PC-9 (cell line): ENCODE measurements around the gene STRN3. TPM values are rescaled to one million over a fixed set of nuclear protein-coding genes. Genes with fewer than 3 reads are reported as not detected.

ENCODE experiments used
- BruUV-seq: library from RNA; stranded (reverse); fragments of 400-500 nt; replicated peaks from 2 replicates; lab custom pipeline; 2021; lab: Mats Ljungman, UMichigan
- CTCF ChIA-PET: fragments of 300-600 bp; sonication (Branson Sonifier 250); formaldehyde crosslinking; loops from one replicate; lab custom pipeline; 2022; ENCODE audit warnings: antibody characterized with exemption; lab: Charles Lee
- POLR2A ChIA-PET: fragments of 300-600 bp; sonication (Branson Sonifier 250); formaldehyde crosslinking; loops from one replicate; lab custom pipeline; 2022; ENCODE audit warnings: antibody characterized with exemption; ENCODE audit not compliant: unreplicated experiment; lab: Charles Lee
- DNase-seq, 2 experiments: peaks; one replicate each; pipeline versions ENCODE4 v3.0.0 to v3.0.0-alpha.2; 2015 to 2022; ENCODE audit warnings: mixed read lengths in 1 of 2
- H2AFZ ChIP-seq: fragments of 200-600 bp; sonication (generic); 2 replicates; pipeline ENCODE4 v1.8.1; 2017; ENCODE audit warnings: antibody characterized with exemption
- H3F3A ChIP-seq: fragments of 200-600 bp; sonication (generic); 2 replicates; pipeline ENCODE4 v1.8.1; 2017; ENCODE audit warnings: antibody characterized with exemption, mild to moderate bottlenecking, low read depth; ENCODE audit not compliant: insufficient read depth
- H3K27ac ChIP-seq: fragments of 200-600 bp; sonication (generic); 2 replicates; pipeline ENCODE4 v1.6.1; 2016; ENCODE audit warnings: mixed run types
- H3K27me3 ChIP-seq: fragments of 200-600 bp; sonication (generic); 2 replicates; pipeline ENCODE4 v1.6.1; 2016; ENCODE audit warnings: low read depth, mixed run types; ENCODE audit not compliant: insufficient read depth
- H3K36me3 ChIP-seq: fragments of 200-600 bp; sonication (generic); 2 replicates; pipeline ENCODE4 v1.6.1; 2016; ENCODE audit warnings: low read depth, mixed run types
- H3K4me1 ChIP-seq: fragments of 200-600 bp; sonication (generic); replicated peaks from 2 replicates; pipeline ENCODE4 v1.6.1; 2016; ENCODE audit warnings: mixed run types; ENCODE audit not compliant: insufficient read depth
- H3K4me2 ChIP-seq: fragments of 200-600 bp; sonication (generic); 2 replicates; pipeline ENCODE4 v1.6.1; 2017; ENCODE audit warnings: mixed run types
- H3K4me3 ChIP-seq: fragments of 200-600 bp; sonication (generic); 2 replicates; pipeline ENCODE4 v1.6.1; 2016; ENCODE audit warnings: mixed run types
- H3K79me2 ChIP-seq: fragments of 200-600 bp; sonication (generic); 2 replicates; pipeline ENCODE4 v1.6.1; 2017; ENCODE audit warnings: low read depth, mixed run types
- H3K9me2 ChIP-seq: fragments of 200-600 bp; sonication (generic); 2 replicates; pipeline ENCODE4 v1.8.1; 2017; ENCODE audit warnings: mild to moderate bottlenecking; ENCODE audit not compliant: insufficient read depth
- H3K9me3 ChIP-seq: fragments of 200-600 bp; sonication (generic); 2 replicates; pipeline ENCODE4 v1.8.1; 2016; ENCODE audit warnings: low read depth; ENCODE audit not compliant: insufficient read depth
- H4K20me1 ChIP-seq: fragments of 200-600 bp; sonication (generic); 2 replicates; pipeline ENCODE4 v1.8.1; 2017; ENCODE audit not compliant: insufficient read depth
- CTCF ChIP-seq: fragments of 200-600 bp; sonication (generic); conservative IDR thresholded peaks from 2 replicates; pipeline ENCODE4 v1.6.1; 2017; ENCODE audit warnings: mixed run types, antibody characterized with exemption, mild to moderate bottlenecking, moderate library complexity
- EZH2 ChIP-seq: fragments of 200-600 bp; sonication (generic); IDR thresholded peaks from 2 replicates; pipeline ENCODE4 v1.8.0; 2017; ENCODE audit warnings: antibody characterized with exemption, low read depth
- intact Hi-C: fragments of 100-400 bp; cut with micrococcal nuclease; formaldehyde crosslinking; loops from one replicate; pipeline ENCODE4 v1.10.0; 2022; ENCODE audit not compliant: unreplicated experiment
- total RNA-seq: library from RNA; stranded (reverse); gene quantifications from 2 replicates; pipeline ENCODE4 v1.2.3, GENCODE V29; 2021

Gene STRN3
- total RNA-seq, 1 experiment from 2014 or later = 18.1 TPM

GRCh38 chr14:30873308-30874119 is 152.7 kb downstream of the STRN3 start:
- BruUV-seq = no TSS peak
- Histone ChIP-seq H3F3A (no peaks in the 10 kb centered on the region), H3K27ac (no peak overlapping the region)

GRCh38 chr14:30872602-30873001 is 153.6 kb downstream of the STRN3 start:
- BruUV-seq = no TSS peak
- no peaks in the 10 kb centered on the region for H3K36me3 ChIP-seq
- POLR2A ChIA-PET = interaction anchor here (0.6 to 0.7 kb wide), 2 partner anchors 154 to 179 kb away, joined by 3 to 6 read pairs; partner anchors contain the start of gene STRN3
- H3K9me3 ChIP-seq = no peaks in the 10 kb centered on the region
- CTCF ChIA-PET = no interaction called here
- H3K27ac ChIP-seq = no peak overlapping the region
- H3F3A ChIP-seq = no peaks in the 10 kb centered on the region
- no peaks in the 10 kb centered on the region for H3K4me1 ChIP-seq
- no peak for DNase-seq
- no peak overlapping the region for H3K4me2 ChIP-seq
- no peak overlapping the region for H3K4me3 ChIP-seq
- no peaks in the 10 kb centered on the region for H3K9me2 ChIP-seq
- no peak overlapping the region for H2AFZ ChIP-seq
- no peaks in the 10 kb centered on the region for H3K27me3 ChIP-seq
- no peaks in the 10 kb centered on the region for H4K20me1 ChIP-seq
- intact Hi-C loops = no loop called here
- TF ChIP-seq EZH2 (no peak), CTCF (no peak)
- H3K79me2 ChIP-seq = no peaks in the 10 kb centered on the region

More at GRCh38 chr14:30873308-30874119, 152.7 kb downstream of the STRN3 start:
- H3K79me2 ChIP-seq = no peaks in the 10 kb centered on the region
- H3K9me3 ChIP-seq = no peaks in the 10 kb centered on the region
- H3K4me2 ChIP-seq = no peak overlapping the region
- intact Hi-C loops = no loop called here
- POLR2A ChIA-PET = no interaction called here
- TF ChIP-seq EZH2 = no peak
- no peak for TF ChIP-seq CTCF
- CTCF ChIA-PET = no interaction called here
- no peaks in the 10 kb centered on the region for H3K4me1 ChIP-seq
- H2AFZ ChIP-seq = no peak overlapping the region
- H3K27me3 ChIP-seq = no peaks in the 10 kb centered on the region
- H3K4me3 ChIP-seq = no peak overlapping the region
- H3K36me3 ChIP-seq = no peaks in the 10 kb centered on the region
- H3K9me2 ChIP-seq = no peaks in the 10 kb centered on the region
- no peaks in the 10 kb centered on the region for H4K20me1 ChIP-seq
- no peak for DNase-seq

GRCh38 chr14:30869551-30870155 is 156.5 kb downstream of the STRN3 start:
- ChIA-PET CTCF (no interaction called here), POLR2A (no interaction called here)
- H3F3A ChIP-seq = no peaks in the 10 kb centered on the region
- H3K4me3 ChIP-seq = no peak overlapping the region
- H3K27ac ChIP-seq = no peak overlapping the region
- TF ChIP-seq CTCF = no peak
- TF ChIP-seq EZH2 = no peak
- intact Hi-C loops = no loop called here
- no peaks in the 10 kb centered on the region for H3K4me1 ChIP-seq
- BruUV-seq = no TSS peak
- no peaks in the 10 kb centered on the region for H3K9me2 ChIP-seq
- H3K9me3 ChIP-seq = no peaks in the 10 kb centered on the region
- H3K36me3 ChIP-seq = no peaks in the 10 kb centered on the region
- no peaks in the 10 kb centered on the region for H4K20me1 ChIP-seq
- no peak overlapping the region for H2AFZ ChIP-seq
- no peaks in the 10 kb centered on the region for H3K27me3 ChIP-seq
- no peaks in the 10 kb centered on the region for H3K79me2 ChIP-seq
- no peak overlapping the region for H3K4me2 ChIP-seq
- no peak for DNase-seq
